Measurements from ENCODE around the gene SMCO2.

Gene SMCO2

DNA sequence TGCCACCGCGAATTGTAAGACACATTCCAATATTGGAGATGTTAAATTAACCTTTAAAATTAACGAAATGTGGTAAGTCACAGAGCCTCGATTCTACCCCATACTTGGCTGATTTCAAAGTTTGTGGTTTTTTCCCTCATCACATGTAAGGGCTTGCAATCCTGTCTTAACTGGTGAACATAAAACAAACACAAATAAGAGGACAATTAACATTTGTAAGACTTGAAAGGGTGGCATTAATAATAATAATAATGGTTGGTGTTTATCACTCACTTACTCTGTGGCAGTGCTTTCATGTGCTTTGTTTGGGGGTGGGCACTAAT lies 104.1 kb downstream of the SMCO2 start:
- ChIA-PET CTCF (interaction anchor here (1.0 kb wide), 1 partner anchor 26 kb away, joined by 3 read pairs; no protein-coding TSS in a partner anchor), POLR2A (interaction anchor here (0.8 kb wide), 1 partner anchor 27 kb away, joined by 4 read pairs; the partner anchor contains the start of gene PPFIBP1)
- TF ChIP-seq, protein P1, sequence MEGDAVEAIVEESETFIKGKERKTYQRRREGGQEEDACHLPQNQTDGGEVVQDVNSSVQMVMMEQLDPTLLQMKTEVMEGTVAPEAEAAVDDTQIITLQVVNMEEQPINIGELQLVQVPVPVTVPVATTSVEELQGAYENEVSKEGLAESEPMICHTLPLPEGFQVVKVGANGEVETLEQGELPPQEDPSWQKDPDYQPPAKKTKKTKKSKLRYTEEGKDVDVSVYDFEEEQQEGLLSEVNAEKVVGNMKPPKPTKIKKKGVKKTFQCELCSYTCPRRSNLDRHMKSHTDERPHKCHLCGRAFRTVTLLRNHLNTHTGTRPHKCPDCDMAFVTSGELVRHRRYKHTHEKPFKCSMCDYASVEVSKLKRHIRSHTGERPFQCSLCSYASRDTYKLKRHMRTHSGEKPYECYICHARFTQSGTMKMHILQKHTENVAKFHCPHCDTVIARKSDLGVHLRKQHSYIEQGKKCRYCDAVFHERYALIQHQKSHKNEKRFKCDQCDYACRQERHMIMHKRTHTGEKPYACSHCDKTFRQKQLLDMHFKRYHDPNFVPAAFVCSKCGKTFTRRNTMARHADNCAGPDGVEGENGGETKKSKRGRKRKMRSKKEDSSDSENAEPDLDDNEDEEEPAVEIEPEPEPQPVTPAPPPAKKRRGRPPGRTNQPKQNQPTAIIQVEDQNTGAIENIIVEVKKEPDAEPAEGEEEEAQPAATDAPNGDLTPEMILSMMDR (IDR thresholded peaks at IDR 0.05; ENCODE audit: insufficient read depth, low read length, missing control alignments), result no peak
- no peak overlapping the region for H3K4me3 ChIP-seq (ENCODE audit: low read depth, low read length)
- no peak for DNase-seq (ENCODE audit: low read depth, low spot score)

- H3K4me3 ChIP-seq (ENCODE audit: low read depth, low read length), result no peak overlapping the region
- TF ChIP-seq, protein P1 (IDR thresholded peaks at IDR 0.05; ENCODE audit: insufficient read depth, low read length, missing control alignments), result no peak
- POLR2A ChIA-PET, result no interaction called here
- no peak for DNase-seq (ENCODE audit: low read depth, low spot score)
- CTCF ChIA-PET, result interaction anchor here (0.8 to 1.2 kb wide), 2 partner anchors 18 to 85 kb away, joined by 3 to 4 read pairs; no protein-coding TSS in a partner anchor
Measured at GRCh38 chr12:27551172-27551840, 104.8 kb downstream of the SMCO2 start.
